HG03565 (cell line): ENCODE measurements around the gene SSH2.
A peak's percentile ranks its signal among the peaks of the same experiment; 100 is the strongest.

Experiments used
- ATAC-seq: cut with Tn5 transposase; IDR thresholded peaks from one replicate; pipeline ENCODE4 v1.9.1; 2021; ENCODE audit warnings: mild to moderate bottlenecking, moderate library complexity; ENCODE audit not compliant: unreplicated experiment

The SSH2 gene

GRCh38 chr17:29630630-29631193, 299.3 kb downstream of the SSH2 start:
- no peak for ATAC-seq

GRCh38 chr17:29629839-29630238, 300.2 kb downstream of the SSH2 start:
- ATAC-seq = no peak

GRCh38 chr17:29628644-29629043, 301.4 kb downstream of the SSH2 start:
- no peak for ATAC-seq

- ATAC-seq = no peak
Measured at GRCh38 chr17:29627951-29628350, 302.1 kb downstream of the SSH2 start.

GRCh38 chr17:29625037-29625750, 304.8 kb downstream of the SSH2 start:
- ATAC-seq = no peak

GRCh38 chr17:29624586-29624985, 305.4 kb downstream of the SSH2 start:
- ATAC-seq = no peak

- no peak for ATAC-seq
Measured at GRCh38 chr17:29623283-29623647, 306.8 kb downstream of the SSH2 start.

GRCh38 chr17:29622337-29623282, 307.4 kb downstream of the SSH2 start, which contains the start of gene CORO6:
Gene CORO6, minus strand, starts transcription at chr17:29622912. Its CDS starts 1,491 bp downstream, at chr17:29621421.
- no peak for ATAC-seq

GRCh38 chr17:29621751-29622194, 308.3 kb downstream of the SSH2 start:
- ATAC-seq = no peak

- no peak for ATAC-seq
Measured at GRCh38 chr17:29620779-29621500, 309.1 kb downstream of the SSH2 start.

- ATAC-seq = no peak
Measured at GRCh38 chr17:29620271-29620670, 309.8 kb downstream of the SSH2 start.

GRCh38 chr17:29619251-29619650, 310.8 kb downstream of the SSH2 start:
- ATAC-seq = no peak

- ATAC-seq = no peak
Measured at GRCh38 chr17:29618272-29619065, 311.6 kb downstream of the SSH2 start.

- no peak for ATAC-seq
Measured at GRCh38 chr17:29617481-29618271, 312.4 kb downstream of the SSH2 start.

GRCh38 chr17:29617125-29617480, 312.9 kb downstream of the SSH2 start:
- ATAC-seq = peak; percentile 32

- no peak for ATAC-seq
Measured at GRCh38 chr17:29616300-29617048, 313.6 kb downstream of the SSH2 start.

- ATAC-seq = peak; percentile 32
Measured at GRCh38 chr17:29615492-29616299, 314.3 kb downstream of the SSH2 start.

- ATAC-seq = no peak
Measured at GRCh38 chr17:29615048-29615385, 315.0 kb downstream of the SSH2 start.
